Ishikawa (cell line): ENCODE measurements around the gene ENOPH1.

Source experiments
- CEBPB ChIP-seq: IDR thresholded peaks from 2 replicates; pipeline ENCODE4 v1.6.1; 2012
- CREB1 ChIP-seq: IDR thresholded peaks from 2 replicates; pipeline ENCODE4 v1.6.1; 2012; ENCODE audit warnings: low read depth
- EGR1 ChIP-seq: IDR thresholded peaks from 2 replicates; pipeline ENCODE4 v1.6.1; 2012
- EP300 ChIP-seq: IDR thresholded peaks from 2 replicates; pipeline ENCODE4 v1.6.1; 2012; ENCODE audit warnings: borderline replicate concordance
- FOXM1 ChIP-seq: IDR thresholded peaks from 2 replicates; pipeline ENCODE4 v1.6.1; 2012; ENCODE audit warnings: low read depth, borderline replicate concordance
- MAX ChIP-seq: IDR thresholded peaks from 2 replicates; pipeline ENCODE4 v1.6.1; 2012
- NFIC ChIP-seq: IDR thresholded peaks from 2 replicates; pipeline ENCODE4 v1.6.1; 2012
- RAD21 ChIP-seq: IDR thresholded peaks from 2 replicates; pipeline ENCODE4 v1.6.1; 2012; ENCODE audit warnings: low read depth
- REST ChIP-seq: IDR thresholded peaks from 2 replicates; pipeline ENCODE4 v1.6.1; 2012; ENCODE audit warnings: low read depth, mild to moderate bottlenecking
- TAF1 ChIP-seq: IDR thresholded peaks from 2 replicates; pipeline ENCODE4 v1.6.1; 2012; ENCODE audit warnings: low read depth, mild to moderate bottlenecking
- TCF12 ChIP-seq: IDR thresholded peaks from 2 replicates; pipeline ENCODE4 v1.6.1; 2012; ENCODE audit warnings: low read depth
- TEAD4 ChIP-seq: IDR thresholded peaks from 2 replicates; pipeline ENCODE4 v1.6.1; 2012
- USF1 ChIP-seq: IDR thresholded peaks from 2 replicates; pipeline ENCODE4 v1.6.1; 2012
- YY1 ChIP-seq: IDR thresholded peaks from 2 replicates; pipeline ENCODE4 v1.6.1; 2012; ENCODE audit warnings: low read depth

- TF ChIP-seq TAF1 (no peak), NFIC (no peak), REST (no peak), USF1 (no peak), CEBPB (no peak), TCF12 (no peak), RAD21 (no peak), CREB1 (no peak), YY1 (no peak), MAX (no peak), EP300 (no peak), EGR1 (no peak), TEAD4 (no peak), FOXM1 (no peak)
Measured at GRCh38 chr4:82381235-82381634, 49.2 kb upstream of the ENOPH1 start.
